ENCODE measurements around the gene SPRY2. TPM values are rescaled to one million over a fixed set of nuclear protein-coding genes. Genes with fewer than 3 reads are reported as not detected.

Gene SPRY2
- total RNA-seq, 1 experiment from 2014 or later, result 46.4 TPM

GRCh38 chr13:80297094-80297493 lies 43.8 kb downstream of the SPRY2 start:
- no peak overlapping the region for H3K27ac Mint-ChIP-seq (ENCODE audit: low read depth, unreplicated experiment)
- no peak overlapping the region for H3K4me3 Mint-ChIP-seq (ENCODE audit: unreplicated experiment)
- no peak for DNase-seq (ENCODE audit: unreplicated experiment)
- no TSS peak for BruUV-seq (replicated peaks)
- ChIA-PET CTCF (interaction anchor here (0.6 to 0.8 kb wide), 2 partner anchors 46 to 1601 kb away, joined by 3 to 4 read pairs; no protein-coding TSS in a partner anchor), POLR2A (interaction anchor here (0.5 to 1.0 kb wide), 4 partner anchors 12 to 1529 kb away, joined by 3 to 4 read pairs (median 3); no protein-coding TSS in a partner anchor)
- intact Hi-C loops (cut with micrococcal nuclease), result no loop called here
- H3K36me3 Mint-ChIP-seq (ENCODE audit: insufficient read depth, unreplicated experiment), result no peaks in the 10 kb centered on the region
- TF ChIP-seq CTCF (IDR thresholded peaks at IDR 0.05; ENCODE audit: unreplicated experiment), result no peak
- no peaks in the 10 kb centered on the region for H3K9me3 Mint-ChIP-seq (ENCODE audit: unreplicated experiment)
- no peaks in the 10 kb centered on the region for H3K27me3 Mint-ChIP-seq (ENCODE audit: insufficient read depth, unreplicated experiment)
- no peaks in the 10 kb centered on the region for H3K4me1 Mint-ChIP-seq (ENCODE audit: insufficient read depth, unreplicated experiment)

GRCh38 chr13:80296638-80297037 lies 44.3 kb downstream of the SPRY2 start:
- no peaks in the 10 kb centered on the region for H3K27me3 Mint-ChIP-seq (ENCODE audit: insufficient read depth, unreplicated experiment)

GRCh38 chr13:80290591-80290990 lies 50.3 kb downstream of the SPRY2 start:
- intact Hi-C loops (cut with micrococcal nuclease), result no loop called here
- BruUV-seq (replicated peaks), result no TSS peak
- no peak overlapping the region for H3K27ac Mint-ChIP-seq (ENCODE audit: low read depth, unreplicated experiment)
- no peaks in the 10 kb centered on the region for H3K4me1 Mint-ChIP-seq (ENCODE audit: insufficient read depth, unreplicated experiment)
- CTCF ChIA-PET, result interaction anchor here (0.6 kb wide), 2 partner anchors 115 to 659 kb away, joined by 4 read pairs; no protein-coding TSS in a partner anchor
- DNase-seq (ENCODE audit: unreplicated experiment), result no peak
- no peaks in the 10 kb centered on the region for H3K9me3 Mint-ChIP-seq (ENCODE audit: unreplicated experiment)
- TF ChIP-seq CTCF (IDR thresholded peaks at IDR 0.05; ENCODE audit: unreplicated experiment), result no peak
- no peaks in the 10 kb centered on the region for H3K36me3 Mint-ChIP-seq (ENCODE audit: insufficient read depth, unreplicated experiment)
- POLR2A ChIA-PET, result interaction anchor here (0.7 kb wide), 1 partner anchor 858 kb away, joined by 5 read pairs; no protein-coding TSS in a partner anchor
- H3K4me3 Mint-ChIP-seq (ENCODE audit: unreplicated experiment), result no peak overlapping the region
- H3K27me3 Mint-ChIP-seq (ENCODE audit: insufficient read depth, unreplicated experiment), result no peaks in the 10 kb centered on the region

More at GRCh38 chr13:80296638-80297037, 44.3 kb downstream of the SPRY2 start:
- H3K36me3 Mint-ChIP-seq (ENCODE audit: insufficient read depth, unreplicated experiment), result no peaks in the 10 kb centered on the region
- no peak for DNase-seq (ENCODE audit: unreplicated experiment)
- intact Hi-C loops (cut with micrococcal nuclease), result no loop called here
- ChIA-PET POLR2A (interaction anchor here (0.6 kb wide), 1 partner anchor 62 kb away, joined by 3 read pairs; no protein-coding TSS in a partner anchor), CTCF (no interaction called here)
- no peaks in the 10 kb centered on the region for H3K4me1 Mint-ChIP-seq (ENCODE audit: insufficient read depth, unreplicated experiment)
- H3K27ac Mint-ChIP-seq (ENCODE audit: low read depth, unreplicated experiment), result no peak overlapping the region
- no TSS peak for BruUV-seq (replicated peaks)
- no peaks in the 10 kb centered on the region for H3K9me3 Mint-ChIP-seq (ENCODE audit: unreplicated experiment)
- H3K4me3 Mint-ChIP-seq (ENCODE audit: unreplicated experiment), result no peak overlapping the region
- TF ChIP-seq CTCF (IDR thresholded peaks at IDR 0.05; ENCODE audit: unreplicated experiment), result no peak

Measured in MCF 10A (cell line).